Activated naive CD8-positive, alpha-beta T cell treated with anti-CD3 and anti-CD28 coated beads, Interleukin-2, amount 10 ng/mL, durations not matched to agents 7 days and 5 days (primary cell): Measurements from ENCODE around the gene CCDC148. TPM values are rescaled to one million over a fixed set of nuclear protein-coding genes. Genes with fewer than 3 reads are reported as not detected.
"Not testable (repeated sequence)": the region's sequence is repeated elsewhere in the genome, so short reads cannot be mapped to it uniquely, and the experiment has no call there.

Source experiments
- ATAC-seq: fragments of 150-1000 bp; cut with Tn5 transposase; one replicate; pipeline ENCODE4 v1.10.0; 2021; ENCODE audit warnings: low read depth, moderate library complexity
- POLR2A ChIA-PET: fragments of 350-600 bp; sonication (Branson Sonifier 250); formaldehyde crosslinking; loops from one replicate; lab custom pipeline; 2021; ENCODE audit warnings: antibody characterized with exemption; lab: Charles Lee
- DNase-seq: peaks from one replicate; pipeline ENCODE4 v3.0.0; 2021
- H3K27ac Mint-ChIP-seq: one replicate; pipeline ENCODE4 v1.8.0; 2022; ENCODE audit warnings: mild to moderate bottlenecking, mixed read lengths
- H3K27me3 Mint-ChIP-seq: one replicate; pipeline ENCODE4 v1.8.0; 2022; ENCODE audit warnings: mild to moderate bottlenecking, moderate library complexity, mixed read lengths
- H3K36me3 Mint-ChIP-seq: one replicate; pipeline ENCODE4 v1.8.0; 2021; ENCODE audit warnings: mild to moderate bottlenecking, mixed read lengths
- H3K4me1 Mint-ChIP-seq: one replicate; pipeline ENCODE4 v1.8.0; 2021; ENCODE audit warnings: mixed read lengths
- H3K4me3 Mint-ChIP-seq: one replicate; pipeline ENCODE4 v1.8.0; 2022; ENCODE audit warnings: mild to moderate bottlenecking, moderate library complexity, mixed read lengths
- H3K9me3 Mint-ChIP-seq: one replicate; pipeline ENCODE4 v1.8.0; 2021; ENCODE audit warnings: mixed read lengths
- total RNA-seq, 2 experiments: library from RNA; stranded (reverse); gene quantifications; one replicate each; pipeline ENCODE4 v1.2.3, GENCODE V29; 2021

The CCDC148 gene
- total RNA-seq, 2 experiments from 2014 or later, result not detected

DNA sequence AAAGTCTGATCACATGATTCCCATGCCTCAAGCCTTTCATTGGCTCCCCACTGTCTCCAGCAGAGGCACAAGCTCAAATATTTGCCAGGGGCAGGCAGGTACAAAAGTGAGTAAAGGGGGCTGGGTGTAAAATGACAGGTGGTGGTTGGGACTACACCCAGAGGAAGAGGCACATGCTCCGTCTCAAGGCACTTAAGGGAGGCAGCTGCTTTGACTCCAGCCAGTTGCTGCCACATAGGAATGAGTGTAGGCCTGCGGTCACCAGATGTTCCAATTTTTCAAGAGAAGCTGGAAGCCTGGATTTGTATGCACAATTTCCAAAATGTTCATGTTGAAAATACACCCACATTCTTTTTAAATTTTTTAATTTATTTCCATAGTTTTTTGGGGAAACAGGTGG, 190.4 kb downstream of the CCDC148 start:
- peaks cover 3% of the 10 kb centered on the region for H3K27me3 Mint-ChIP-seq
- no peaks in the 10 kb centered on the region for H3K36me3 Mint-ChIP-seq
- no peak for ATAC-seq
- no peaks in the 10 kb centered on the region for H3K4me1 Mint-ChIP-seq
- no peak for DNase-seq
- H3K27ac Mint-ChIP-seq, result no peak overlapping the region
- H3K4me3 Mint-ChIP-seq, result no peak overlapping the region
- POLR2A ChIA-PET, result no interaction called here
- H3K9me3 Mint-ChIP-seq, result no peaks in the 10 kb centered on the region

DNA sequence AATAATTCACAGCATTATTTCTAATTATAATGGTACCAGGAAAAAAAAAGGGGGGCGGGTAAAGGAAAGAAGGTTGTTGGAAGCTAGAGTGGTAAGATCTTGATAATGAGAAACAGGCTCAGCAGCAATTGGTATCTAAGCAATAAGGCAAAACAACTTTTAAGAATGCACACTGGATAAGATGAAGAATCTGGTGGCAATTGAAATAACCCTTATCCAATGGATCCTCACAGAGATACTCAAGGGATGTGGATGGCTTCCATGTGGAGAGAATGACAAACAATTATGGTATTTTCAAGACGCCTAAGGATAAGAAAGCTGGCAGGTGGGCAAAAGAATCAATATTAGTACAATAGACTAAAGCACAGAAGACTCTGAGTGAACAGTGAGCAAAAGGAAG, 201.3 kb downstream of the CCDC148 start:
- Mint-ChIP-seq H3K36me3 (no peaks in the 10 kb centered on the region), H3K9me3 (no peaks in the 10 kb centered on the region), H3K27me3 (peaks cover 2% of the 10 kb centered on the region), H3K4me1 (no peaks in the 10 kb centered on the region), H3K4me3 (no peak overlapping the region), H3K27ac (no peak overlapping the region)
- ATAC-seq (no peak), DNase-seq (no peak)
- POLR2A ChIA-PET, result no interaction called here

DNA sequence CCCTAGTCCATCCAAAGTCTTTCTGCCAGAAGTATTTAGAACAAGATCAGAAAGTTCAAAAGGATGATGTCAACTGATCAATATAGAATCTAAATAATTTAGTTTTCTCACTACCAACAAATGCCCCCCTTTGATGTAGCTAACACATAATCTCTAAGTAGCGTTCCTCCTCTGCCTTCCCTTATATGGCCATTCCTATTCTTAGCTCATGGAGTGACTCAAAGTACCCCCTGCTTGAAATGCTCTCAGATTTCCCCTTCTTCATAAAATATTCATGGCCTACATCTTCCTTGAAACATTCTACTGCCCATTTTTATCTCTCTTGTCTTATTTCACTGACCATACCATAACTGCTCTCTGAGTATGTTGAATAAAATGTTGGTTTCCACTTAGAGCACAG, 203.4 kb downstream of the CCDC148 start:
- Mint-ChIP-seq H3K9me3 (no peaks in the 10 kb centered on the region), H3K27me3 (peaks cover 2% of the 10 kb centered on the region), H3K36me3 (no peaks in the 10 kb centered on the region), H3K4me3 (no peak overlapping the region), H3K27ac (no peak overlapping the region), H3K4me1 (no peaks in the 10 kb centered on the region)
- POLR2A ChIA-PET, result no interaction called here
- ATAC-seq (no peak), DNase-seq (no peak)

DNA sequence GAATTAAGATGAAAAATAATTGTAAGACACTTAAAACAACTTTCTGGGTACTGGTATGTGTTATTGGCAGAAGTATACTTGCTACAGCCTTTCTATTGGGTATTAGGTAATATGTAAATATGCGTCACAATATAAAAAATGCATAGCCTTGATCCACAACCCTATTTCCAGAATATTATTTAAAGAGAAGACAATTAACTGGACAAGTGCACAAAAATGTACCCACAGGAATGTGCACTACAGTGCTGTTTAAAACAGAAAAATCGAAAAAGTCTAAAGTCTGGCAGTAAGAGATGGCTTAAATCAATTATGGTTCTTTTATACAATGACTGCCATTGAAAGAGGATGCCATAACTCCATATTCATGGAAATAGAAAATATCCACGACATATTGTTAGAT, 205.2 kb downstream of the CCDC148 start:
- Mint-ChIP-seq H3K27ac (no peak overlapping the region), H3K9me3 (no peaks in the 10 kb centered on the region), H3K4me3 (no peak overlapping the region), H3K36me3 (no peaks in the 10 kb centered on the region), H3K27me3 (peaks cover 2% of the 10 kb centered on the region), H3K4me1 (no peaks in the 10 kb centered on the region)
- DNase-seq (no peak), ATAC-seq (no peak)
- POLR2A ChIA-PET, result no interaction called here

DNA sequence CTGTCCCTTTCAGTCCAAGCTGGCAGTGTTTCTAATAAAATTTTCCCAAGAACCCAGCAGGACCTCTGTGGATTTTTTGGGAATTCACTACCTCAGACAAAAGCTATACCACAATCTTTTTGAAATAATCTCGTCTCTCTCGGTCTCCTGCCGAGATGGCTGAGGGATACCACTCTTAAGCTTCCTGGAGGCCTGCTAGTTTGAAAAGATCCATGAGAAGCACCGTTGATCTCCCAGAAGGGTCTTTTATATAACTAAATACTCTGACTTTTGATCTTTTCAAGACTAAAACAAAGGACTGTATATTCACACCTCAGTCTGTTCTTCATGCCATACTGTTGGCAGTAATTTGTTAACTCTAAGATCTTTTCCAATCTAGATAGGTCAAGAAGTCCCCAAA, 213.2 kb downstream of the CCDC148 start:
- no peak overlapping the region for H3K4me3 Mint-ChIP-seq
- POLR2A ChIA-PET, result no interaction called here
- no peak overlapping the region for H3K27ac Mint-ChIP-seq
- ATAC-seq (no peak), DNase-seq (no peak)
- H3K36me3 Mint-ChIP-seq, result no peaks in the 10 kb centered on the region
- H3K9me3 Mint-ChIP-seq, result no peaks in the 10 kb centered on the region
- peaks cover 2% of the 10 kb centered on the region for H3K27me3 Mint-ChIP-seq
- H3K4me1 Mint-ChIP-seq, result no peaks in the 10 kb centered on the region

DNA sequence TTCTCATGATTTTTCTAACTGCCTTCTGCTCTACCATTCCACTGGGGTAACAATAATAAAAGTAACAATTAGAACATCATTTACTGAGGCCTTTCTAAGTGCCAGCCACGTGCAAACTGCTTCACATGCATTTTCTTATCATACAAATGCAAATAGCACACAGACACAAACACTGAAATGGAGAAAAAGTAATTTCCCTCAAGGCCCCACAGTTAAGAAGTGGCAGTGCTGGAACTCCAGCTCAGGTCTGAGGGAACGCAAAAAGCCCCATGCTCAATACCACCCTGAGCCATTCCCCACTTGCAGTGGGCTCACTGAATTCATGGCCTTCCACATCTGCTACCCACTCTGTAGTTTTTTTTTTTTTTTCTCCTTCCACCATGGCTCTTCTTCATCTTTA, 214.3 kb downstream of the CCDC148 start:
- Mint-ChIP-seq H3K36me3 (no peaks in the 10 kb centered on the region), H3K27me3 (peaks cover 2% of the 10 kb centered on the region), H3K4me1 (no peaks in the 10 kb centered on the region), H3K4me3 (no peak overlapping the region), H3K27ac (no peak overlapping the region), H3K9me3 (no peaks in the 10 kb centered on the region)
- DNase-seq (no peak), ATAC-seq (no peak)
- POLR2A ChIA-PET, result no interaction called here

DNA sequence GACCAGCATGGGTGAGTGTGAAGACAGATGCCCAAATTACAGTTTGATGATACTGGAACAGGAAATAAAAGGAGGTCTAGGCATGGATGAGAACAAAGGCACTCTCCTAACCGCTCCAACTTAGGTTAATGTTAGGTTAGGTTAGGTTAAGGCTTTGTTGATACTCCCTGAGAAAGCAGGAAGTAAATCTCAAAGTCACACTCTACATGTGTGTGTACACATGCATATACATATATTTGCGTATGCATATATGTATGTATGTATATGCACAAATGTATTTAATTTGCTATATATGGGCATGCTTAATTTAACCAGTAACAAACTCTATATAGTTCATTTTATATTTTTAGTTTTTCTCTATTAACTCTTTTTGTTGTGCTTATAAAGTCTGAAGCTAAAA, 215.6 kb downstream of the CCDC148 start:
- POLR2A ChIA-PET, result no interaction called here
- Mint-ChIP-seq H3K9me3 (no peaks in the 10 kb centered on the region), H3K36me3 (no peaks in the 10 kb centered on the region), H3K4me1 (no peaks in the 10 kb centered on the region), H3K27me3 (no peaks in the 10 kb centered on the region), H3K4me3 (no peak overlapping the region), H3K27ac (no peak overlapping the region)
- ATAC-seq (no peak), DNase-seq (no peak)

DNA sequence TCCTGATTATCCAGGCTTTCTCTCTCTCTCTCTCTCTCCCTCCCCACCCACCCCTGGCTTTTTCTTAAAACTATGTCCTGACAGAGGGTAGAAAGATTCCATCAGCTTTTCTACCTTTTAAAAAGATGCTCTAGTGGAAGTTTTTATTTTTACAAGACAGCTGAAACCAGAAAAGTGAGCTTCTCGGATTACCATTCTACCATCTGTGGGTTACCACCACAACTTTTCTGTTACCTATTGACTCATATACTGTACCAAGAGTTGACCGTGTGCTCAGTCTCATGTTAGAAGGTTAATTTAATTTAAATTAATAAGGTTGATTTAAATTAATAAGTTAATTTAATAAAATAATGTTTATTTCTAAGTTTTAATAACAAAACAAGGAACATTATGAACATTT, 217.3 kb downstream of the CCDC148 start:
- no peak overlapping the region for H3K27ac Mint-ChIP-seq
- POLR2A ChIA-PET, result no interaction called here
- H3K4me1 Mint-ChIP-seq, result no peaks in the 10 kb centered on the region
- no peaks in the 10 kb centered on the region for H3K36me3 Mint-ChIP-seq
- H3K9me3 Mint-ChIP-seq, result no peaks in the 10 kb centered on the region
- no peak overlapping the region for H3K4me3 Mint-ChIP-seq
- peaks cover 1% of the 10 kb centered on the region for H3K27me3 Mint-ChIP-seq
- no peak for ATAC-seq
- DNase-seq, result no peak

DNA sequence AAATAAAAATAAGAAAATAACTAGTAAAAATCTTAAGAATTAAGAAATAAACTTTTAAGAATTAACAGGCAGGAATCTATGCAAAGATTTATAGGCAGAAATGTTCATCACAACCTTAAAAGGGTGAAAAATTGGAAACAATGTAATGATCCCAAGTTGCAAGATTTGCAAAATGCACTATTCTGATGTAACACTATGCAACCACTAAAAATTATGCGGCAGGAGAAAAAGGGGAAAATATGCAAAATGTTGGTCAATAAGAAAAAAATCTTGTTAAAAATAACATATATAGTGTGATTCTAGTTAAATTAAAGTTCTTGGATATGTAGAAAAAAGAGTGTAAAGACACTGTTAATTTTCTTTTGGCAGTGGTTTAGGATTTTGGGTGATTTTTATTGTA, 222.1 kb downstream of the CCDC148 start:
- DNase-seq (no peak), ATAC-seq (no peak)
- Mint-ChIP-seq H3K27ac (no peak overlapping the region), H3K27me3 (peaks cover 3% of the 10 kb centered on the region), H3K4me3 (no peak overlapping the region), H3K4me1 (no peaks in the 10 kb centered on the region), H3K36me3 (no peaks in the 10 kb centered on the region), H3K9me3 (no peaks in the 10 kb centered on the region)
- POLR2A ChIA-PET, result no interaction called here

DNA sequence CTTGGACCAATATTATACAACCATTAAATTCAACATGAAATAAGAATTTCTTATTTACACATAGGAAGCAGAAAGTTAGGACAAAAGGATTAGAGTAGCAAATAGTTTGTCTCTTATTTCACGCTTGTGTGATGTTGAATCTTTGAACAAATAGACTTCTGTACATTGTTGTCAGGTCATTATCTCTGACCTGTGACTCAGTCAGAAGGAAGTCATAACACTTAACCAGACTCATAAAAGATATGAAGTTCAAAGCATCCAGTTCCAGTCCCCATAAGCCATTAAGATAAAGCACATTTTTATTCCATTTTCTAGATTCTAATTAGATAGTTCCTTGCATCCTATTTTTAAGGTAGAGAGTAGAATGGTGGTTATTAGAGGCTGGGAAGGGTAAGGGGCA, 224.1 kb downstream of the CCDC148 start:
- Mint-ChIP-seq H3K27me3 (peaks cover 3% of the 10 kb centered on the region), H3K4me1 (no peaks in the 10 kb centered on the region), H3K9me3 (no peaks in the 10 kb centered on the region), H3K36me3 (no peaks in the 10 kb centered on the region), H3K4me3 (no peak overlapping the region), H3K27ac (no peak overlapping the region)
- no peak for DNase-seq
- POLR2A ChIA-PET, result no interaction called here
- no peak for ATAC-seq

DNA sequence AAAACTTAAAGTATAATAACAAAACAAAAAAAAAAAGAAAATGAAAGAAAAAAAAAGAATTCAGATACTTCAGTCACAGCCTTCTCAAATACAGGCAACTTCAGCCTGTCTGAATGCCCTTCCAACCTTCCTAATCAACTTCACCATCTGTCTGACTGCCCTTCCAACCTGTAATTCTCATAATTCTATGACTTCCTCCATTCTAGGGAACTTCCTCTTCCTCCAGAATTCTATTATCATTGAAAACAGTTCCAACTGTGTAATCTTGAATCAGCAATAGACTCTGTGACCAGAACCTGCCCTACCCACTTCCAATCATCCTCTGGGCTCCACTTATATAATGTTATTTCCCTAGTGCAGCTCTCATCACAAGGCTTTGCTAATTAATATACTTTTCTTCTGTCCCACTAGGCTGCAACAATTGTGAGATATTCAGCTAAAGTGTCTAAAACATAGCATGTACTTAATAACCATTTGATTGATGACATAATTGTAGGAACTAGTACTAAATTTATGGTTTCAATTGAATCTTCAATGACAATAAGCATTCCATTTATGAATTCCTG, 227.5 kb downstream of the CCDC148 start:
- H3K4me3 Mint-ChIP-seq, result no peak overlapping the region
- no peaks in the 10 kb centered on the region for H3K36me3 Mint-ChIP-seq
- H3K9me3 Mint-ChIP-seq, result no peaks in the 10 kb centered on the region
- DNase-seq (no peak), ATAC-seq (no peak)
- POLR2A ChIA-PET, result no interaction called here
- H3K27ac Mint-ChIP-seq, result no peak overlapping the region
- H3K4me1 Mint-ChIP-seq, result no peaks in the 10 kb centered on the region
- peaks cover 2% of the 10 kb centered on the region for H3K27me3 Mint-ChIP-seq

DNA sequence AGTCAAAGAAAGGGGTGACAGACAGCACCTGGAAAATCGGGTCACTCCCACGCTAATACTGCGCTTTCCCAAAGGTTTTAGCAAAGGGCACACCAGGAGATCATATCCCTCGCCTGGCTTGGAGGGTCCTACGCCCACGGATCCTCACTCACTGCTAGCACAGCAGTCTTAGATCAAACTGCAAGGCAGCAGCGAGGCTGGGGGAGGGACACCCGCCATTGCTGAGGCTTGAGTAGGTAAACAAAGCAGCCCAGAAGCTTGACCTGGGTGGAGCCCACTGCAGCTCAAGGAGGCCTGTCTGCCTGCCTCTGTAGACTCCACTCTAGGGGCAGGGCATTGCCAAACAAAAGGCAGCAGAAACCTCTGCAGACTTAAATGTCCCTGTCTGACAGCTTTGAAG, 233.5 kb downstream of the CCDC148 start:
- H3K36me3 Mint-ChIP-seq, H3K27ac Mint-ChIP-seq, ATAC-seq, H3K4me3 Mint-ChIP-seq, H3K9me3 Mint-ChIP-seq, H3K27me3 Mint-ChIP-seq, DNase-seq, POLR2A ChIA-PET, H3K4me1 Mint-ChIP-seq: not testable (repeated sequence)

DNA sequence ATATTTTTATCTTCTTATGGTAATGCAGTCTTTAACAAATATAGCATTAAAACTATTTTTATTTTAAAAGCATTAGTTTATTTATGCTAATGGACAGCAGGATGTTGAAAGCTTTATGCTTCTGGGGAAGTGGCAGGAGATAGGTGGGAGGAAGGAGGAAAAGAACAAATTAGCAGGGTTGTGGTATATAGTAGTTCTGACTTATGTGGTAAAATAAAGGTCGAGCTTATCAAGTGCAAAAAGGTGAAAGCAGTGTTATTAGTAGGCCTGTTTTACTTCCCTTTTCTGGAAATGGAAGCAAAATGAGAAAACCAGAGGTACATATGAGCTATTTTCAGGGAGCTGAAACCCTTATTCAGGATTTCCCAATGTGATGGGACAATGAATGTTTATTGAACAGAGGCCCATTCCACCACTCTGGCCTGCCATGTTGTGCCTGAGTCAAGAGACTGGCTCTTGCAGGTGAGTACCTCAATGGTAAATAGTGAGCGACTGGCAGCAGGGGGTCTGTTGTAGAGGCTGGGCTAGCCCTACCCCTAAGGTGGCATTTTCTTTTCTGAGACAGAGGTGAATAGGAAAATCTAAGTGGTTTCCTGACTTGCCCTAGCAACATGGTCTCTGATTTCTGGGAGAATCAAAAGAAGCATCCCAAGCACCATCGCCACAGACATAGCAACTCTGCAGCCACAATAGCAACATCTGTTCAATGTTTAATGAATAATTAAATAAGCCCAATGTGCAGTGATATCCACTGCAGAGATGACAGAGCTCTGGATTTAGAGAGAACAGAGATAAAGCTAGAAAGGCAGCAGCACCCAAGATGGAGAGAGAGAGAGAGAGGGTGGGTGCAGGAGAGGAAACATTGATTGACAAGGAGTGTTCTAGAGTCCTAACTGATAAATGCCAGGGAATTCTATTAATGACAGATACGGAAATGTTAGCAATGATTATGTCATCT, 235.2 kb downstream of the CCDC148 start:
- H3K27me3 Mint-ChIP-seq, result peaks cover 2% of the 10 kb centered on the region
- DNase-seq (no peak), ATAC-seq (no peak)
- H3K9me3 Mint-ChIP-seq, result no peaks in the 10 kb centered on the region
- POLR2A ChIA-PET, result no interaction called here
- no peaks in the 10 kb centered on the region for H3K36me3 Mint-ChIP-seq
- H3K27ac Mint-ChIP-seq, result no peak overlapping the region
- H3K4me3 Mint-ChIP-seq, result no peak overlapping the region
- H3K4me1 Mint-ChIP-seq, result no peaks in the 10 kb centered on the region

DNA sequence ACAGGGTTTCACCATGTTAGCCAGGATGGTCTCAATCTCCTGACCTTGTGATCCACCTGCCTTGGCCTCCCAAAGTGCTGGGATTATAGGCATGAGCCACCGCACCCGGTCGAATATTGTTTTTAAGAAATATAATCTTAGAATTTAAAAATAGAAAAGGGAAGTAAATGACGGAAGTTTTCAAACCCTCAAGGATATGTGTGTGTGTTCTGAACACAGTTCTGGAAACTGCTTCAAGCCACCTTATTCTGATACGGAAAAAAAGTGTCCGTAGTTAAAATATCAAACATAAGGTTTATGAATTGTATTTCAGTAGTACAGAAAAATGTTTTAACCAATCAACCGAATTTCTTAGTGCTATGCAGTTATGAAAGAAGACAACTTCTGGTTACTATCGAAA, 239.0 kb downstream of the CCDC148 start:
- no peaks in the 10 kb centered on the region for H3K36me3 Mint-ChIP-seq
- peaks cover 5% of the 10 kb centered on the region for H3K4me1 Mint-ChIP-seq
- peaks cover 4% of the 10 kb centered on the region for H3K27me3 Mint-ChIP-seq
- POLR2A ChIA-PET, result no interaction called here
- DNase-seq, result no peak
- no peak for ATAC-seq
- H3K4me3 Mint-ChIP-seq, result no peak overlapping the region
- no peaks in the 10 kb centered on the region for H3K9me3 Mint-ChIP-seq
- H3K27ac Mint-ChIP-seq, result no peak overlapping the region
